ENCODE results near the gene USP7. TPM values are rescaled to one million over a fixed set of nuclear protein-coding genes. Genes with fewer than 3 reads are reported as not detected.
A peak's percentile ranks its signal among the peaks of the same experiment; 100 is the strongest.

USP7 gene
- total RNA-seq, 2 experiments from 2014 or later = 46.4 to 127 TPM

- H3K4me1 ChIP-seq (ENCODE audit: insufficient read depth, low read length, poor library complexity, severe bottlenecking) = no peaks in the 10 kb centered on the region
- no peaks in the 10 kb centered on the region for H3K79me2 ChIP-seq (ENCODE audit: insufficient read depth, low read depth, low read length)
- peaks cover 92% of the 10 kb centered on the region for H3K36me3 ChIP-seq (ENCODE audit: insufficient read depth, low read length)
- no peak overlapping the region for H3K4me3 ChIP-seq (ENCODE audit: low read depth, low read length, poor library complexity, severe bottlenecking)
- no peaks in the 10 kb centered on the region for H3K9me2 ChIP-seq (ENCODE audit: insufficient read depth, low read length)
- no peaks in the 10 kb centered on the region for H3K9me3 ChIP-seq (ENCODE audit: low read length)
- no TSS peak for BruUV-seq (replicated peaks)
- no peak for DNase-seq (ENCODE audit: low spot score)
- no peak overlapping the region for H3K4me2 ChIP-seq (ENCODE audit: low read length)
- H3K27ac ChIP-seq (ENCODE audit: low read depth, low read length, poor library complexity, severe bottlenecking) = no peak overlapping the region
- CTCF ChIA-PET (ENCODE audit: unreplicated experiment) = no interaction called here
- POLR2A ChIA-PET = no interaction called here
- TF ChIP-seq CTCF (conservative IDR thresholded peaks at IDR 0.05; ENCODE audit: low read length) (no peak), EZH2phosphoT487 (IDR thresholded peaks at IDR 0.05; ENCODE audit: borderline replicate concordance, low read depth, low read length) (no peak)
- intact Hi-C loops (cut with micrococcal nuclease; ENCODE audit: unreplicated experiment) = no loop called here
- H2AFZ ChIP-seq (ENCODE audit: low read length) = no peak overlapping the region
- H4K20me1 ChIP-seq (ENCODE audit: insufficient read depth, low read length) = no peaks in the 10 kb centered on the region
Observed at GRCh38 chr16:8903004-8903403, 60.7 kb downstream of the USP7 start.

GRCh38 chr16:8901320-8901861, 62.3 kb downstream of the USP7 start:
- ChIA-PET CTCF (ENCODE audit: unreplicated experiment) (no interaction called here), POLR2A (interaction anchor here (0.9 kb wide), 1 partner anchor 19 kb away, joined by 3 read pairs; no protein-coding TSS in a partner anchor)
- Histone ChIP-seq H3K9me3 (ENCODE audit: low read length) (no peaks in the 10 kb centered on the region), H3K9me2 (ENCODE audit: insufficient read depth, low read length) (no peaks in the 10 kb centered on the region), H3K36me3 (ENCODE audit: insufficient read depth, low read length) (peaks cover 91% of the 10 kb centered on the region), H3K4me3 (ENCODE audit: low read depth, low read length, poor library complexity, severe bottlenecking) (no peak overlapping the region), H3K79me2 (ENCODE audit: insufficient read depth, low read depth, low read length) (no peaks in the 10 kb centered on the region), H4K20me1 (ENCODE audit: insufficient read depth, low read length) (no peaks in the 10 kb centered on the region), H3K27ac (ENCODE audit: low read depth, low read length, poor library complexity, severe bottlenecking) (no peak overlapping the region), H2AFZ (ENCODE audit: low read length) (no peak overlapping the region), H3K4me2 (ENCODE audit: low read length) (no peak overlapping the region), H3K4me1 (ENCODE audit: insufficient read depth, low read length, poor library complexity, severe bottlenecking) (no peaks in the 10 kb centered on the region)
- BruUV-seq (replicated peaks) = no TSS peak
- intact Hi-C loops (cut with micrococcal nuclease; ENCODE audit: unreplicated experiment) = no loop called here
- TF ChIP-seq EZH2phosphoT487 (IDR thresholded peaks at IDR 0.05; ENCODE audit: borderline replicate concordance, low read depth, low read length) (no peak), CTCF (conservative IDR thresholded peaks at IDR 0.05; ENCODE audit: low read length) (no peak)
- no peak for DNase-seq (ENCODE audit: low spot score)

GRCh38 chr16:8900343-8900742, 63.4 kb downstream of the USP7 start:
- TF ChIP-seq EZH2phosphoT487 (IDR thresholded peaks at IDR 0.05; ENCODE audit: borderline replicate concordance, low read depth, low read length) (no peak), CTCF (conservative IDR thresholded peaks at IDR 0.05; ENCODE audit: low read length) (no peak)
- Histone ChIP-seq H3K9me3 (ENCODE audit: low read length) (no peaks in the 10 kb centered on the region), H3K4me3 (ENCODE audit: low read depth, low read length, poor library complexity, severe bottlenecking) (no peak overlapping the region), H3K36me3 (ENCODE audit: insufficient read depth, low read length) (peaks cover 88% of the 10 kb centered on the region), H2AFZ (ENCODE audit: low read length) (no peak overlapping the region), H3K9me2 (ENCODE audit: insufficient read depth, low read length) (no peaks in the 10 kb centered on the region), H3K27ac (ENCODE audit: low read depth, low read length, poor library complexity, severe bottlenecking) (no peak overlapping the region), H4K20me1 (ENCODE audit: insufficient read depth, low read length) (no peaks in the 10 kb centered on the region), H3K79me2 (ENCODE audit: insufficient read depth, low read depth, low read length) (no peaks in the 10 kb centered on the region), H3K4me1 (ENCODE audit: insufficient read depth, low read length, poor library complexity, severe bottlenecking) (no peaks in the 10 kb centered on the region), H3K4me2 (ENCODE audit: low read length) (no peak overlapping the region)
- DNase-seq (ENCODE audit: low spot score) = no peak
- ChIA-PET CTCF (ENCODE audit: unreplicated experiment) (no interaction called here), POLR2A (interaction anchor here (1.0 kb wide), 1 partner anchor 361 kb away, joined by 3 read pairs; no protein-coding TSS in a partner anchor)
- intact Hi-C loops (cut with micrococcal nuclease; ENCODE audit: unreplicated experiment) = no loop called here
- TSS peak; percentile 32 for BruUV-seq (replicated peaks)

Data from OCI-LY7 (cell line).